Body of pancreas (tissue), 4 donors: ENCODE data around the gene POLRMT.

Experiments used
- POLR2A ChIP-seq, 3 donors: fragments of 450-650 bp; IDR thresholded peaks; one replicate each; pipeline ENCODE4 v1.6.1; 2016; ENCODE audit warnings: antibody characterized with exemption in 3 of 3, mild to moderate bottlenecking in 2 of 3
- TF ChIP-seq, protein P1 (sequence below), 7 experiments: fragments of 450-650 bp in 4 of 7; fragments of 200-600 bp in 3 of 7; sonication (generic) in 3 of 7; IDR thresholded peaks; one replicate each; pipeline ENCODE4 v1.5.1; 2016 to 2019; ENCODE audit warnings: antibody characterized with exemption in 7 of 7

DNA sequence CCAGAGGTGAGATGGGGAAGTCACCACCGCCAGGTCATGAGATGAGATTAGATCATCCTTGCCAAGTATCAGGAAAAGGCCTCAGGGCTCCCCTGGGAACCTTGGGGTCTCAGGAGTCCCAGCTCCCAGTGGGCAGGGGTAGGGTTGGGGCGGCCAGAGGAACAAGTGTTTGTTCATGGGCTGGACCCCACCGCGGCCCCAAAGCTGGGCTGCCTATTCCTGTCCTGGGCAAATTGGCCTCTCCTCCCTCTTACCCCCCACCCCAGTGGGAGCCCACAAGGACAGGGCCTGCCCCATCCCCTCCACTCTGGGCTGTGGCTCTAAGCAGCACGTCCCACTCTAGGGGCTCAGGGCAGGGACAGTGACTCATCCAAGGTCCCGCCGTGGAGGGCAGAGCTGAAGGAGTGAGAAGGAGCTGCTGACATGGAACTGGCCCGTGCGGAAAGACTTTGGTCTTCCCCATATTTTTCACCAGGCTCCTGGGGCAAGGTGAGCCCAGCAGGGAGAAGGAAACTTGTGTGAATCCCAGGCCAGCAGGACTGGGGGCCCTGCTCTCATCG, 47.7 kb downstream of the POLRMT start:
- no peak for TF ChIP-seq POLR2A (IDR thresholded peaks at IDR 0.05)
- TF ChIP-seq, protein P1, sequence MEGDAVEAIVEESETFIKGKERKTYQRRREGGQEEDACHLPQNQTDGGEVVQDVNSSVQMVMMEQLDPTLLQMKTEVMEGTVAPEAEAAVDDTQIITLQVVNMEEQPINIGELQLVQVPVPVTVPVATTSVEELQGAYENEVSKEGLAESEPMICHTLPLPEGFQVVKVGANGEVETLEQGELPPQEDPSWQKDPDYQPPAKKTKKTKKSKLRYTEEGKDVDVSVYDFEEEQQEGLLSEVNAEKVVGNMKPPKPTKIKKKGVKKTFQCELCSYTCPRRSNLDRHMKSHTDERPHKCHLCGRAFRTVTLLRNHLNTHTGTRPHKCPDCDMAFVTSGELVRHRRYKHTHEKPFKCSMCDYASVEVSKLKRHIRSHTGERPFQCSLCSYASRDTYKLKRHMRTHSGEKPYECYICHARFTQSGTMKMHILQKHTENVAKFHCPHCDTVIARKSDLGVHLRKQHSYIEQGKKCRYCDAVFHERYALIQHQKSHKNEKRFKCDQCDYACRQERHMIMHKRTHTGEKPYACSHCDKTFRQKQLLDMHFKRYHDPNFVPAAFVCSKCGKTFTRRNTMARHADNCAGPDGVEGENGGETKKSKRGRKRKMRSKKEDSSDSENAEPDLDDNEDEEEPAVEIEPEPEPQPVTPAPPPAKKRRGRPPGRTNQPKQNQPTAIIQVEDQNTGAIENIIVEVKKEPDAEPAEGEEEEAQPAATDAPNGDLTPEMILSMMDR (IDR thresholded peaks at IDR 0.05), result no peak
